ENCODE measurements around the gene PA2G4.
A peak's percentile ranks its signal among the peaks of the same experiment; 100 is the strongest.
"Not testable (repeated sequence)": the region's sequence is repeated elsewhere in the genome, so short reads cannot be mapped to it uniquely, and the experiment has no call there.

Gene PA2G4

DNA sequence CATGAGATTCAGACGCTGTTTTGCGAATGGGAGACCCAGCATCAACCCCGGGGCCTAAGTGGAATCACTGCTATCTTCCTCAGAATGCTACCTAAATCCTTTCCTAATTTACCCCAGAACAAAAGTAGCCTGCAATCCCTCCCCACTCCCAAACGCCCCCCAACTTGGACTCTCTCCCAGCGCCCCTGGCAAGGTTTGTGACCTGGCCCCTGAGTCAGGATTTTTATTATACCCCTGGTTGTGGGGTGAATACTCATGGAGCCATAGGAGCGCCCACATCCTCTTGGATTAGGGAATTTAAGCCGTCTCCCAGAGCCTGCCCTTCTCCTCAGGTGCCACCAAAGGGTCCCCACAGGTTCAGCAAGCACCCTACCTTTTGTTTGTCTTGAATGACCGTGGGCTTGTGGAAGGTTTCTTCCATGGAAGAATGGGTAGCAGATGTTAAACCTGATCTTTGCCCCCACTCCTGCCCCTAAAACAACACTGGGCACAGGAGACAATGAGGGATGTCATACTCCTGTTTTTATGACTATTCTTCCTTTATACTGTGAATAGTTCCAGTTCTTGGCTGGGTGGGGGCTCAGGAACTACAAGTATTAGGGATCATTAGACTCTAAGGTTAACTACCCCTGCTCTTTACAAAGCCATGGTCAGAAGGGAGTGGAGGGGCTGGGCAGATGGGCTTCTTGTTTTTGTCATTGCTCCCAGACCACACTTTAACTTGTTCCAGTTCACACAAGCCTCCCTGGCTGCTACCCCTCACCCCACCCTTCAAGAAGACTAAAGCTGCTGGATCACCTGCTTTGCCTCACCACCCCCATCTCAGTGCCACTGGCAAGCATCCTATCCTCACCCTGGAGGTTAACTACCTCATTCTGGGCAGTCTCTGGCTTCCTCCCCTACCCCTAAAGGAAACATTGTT is 48.7 kb downstream of the PA2G4 start:
- Mint-ChIP-seq H3K27ac (peak overlapping the region; percentile 99), H3K36me3 (no peaks in the 10 kb centered on the region), H3K4me1 (peaks cover 40% of the 10 kb centered on the region), H3K9me3 (no peaks in the 10 kb centered on the region), H3K27me3 (no peaks in the 10 kb centered on the region), H3K4me3 (peak overlapping the region; percentile 96)

DNA sequence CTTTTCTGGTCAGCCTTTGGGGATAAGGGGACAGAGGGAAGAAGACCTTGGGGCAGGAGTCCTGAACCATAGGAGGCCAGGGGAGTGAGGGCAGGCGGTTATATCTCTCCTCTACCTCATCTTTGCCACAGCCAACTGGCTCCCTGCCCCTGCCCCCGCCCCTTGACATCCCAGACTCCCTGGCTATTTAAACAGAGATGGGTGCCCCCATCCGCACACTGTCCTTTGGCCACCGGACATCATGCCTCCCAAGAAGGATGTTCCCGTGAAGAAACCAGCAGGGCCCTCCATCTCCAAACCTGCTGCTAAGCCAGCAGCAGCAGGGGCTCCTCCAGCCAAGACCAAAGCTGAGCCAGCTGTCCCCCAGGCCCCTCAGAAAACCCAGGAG is 49.3 kb downstream of the PA2G4 start:
- H3K9me3 Mint-ChIP-seq = no peaks in the 10 kb centered on the region
- H3K27me3 Mint-ChIP-seq = no peaks in the 10 kb centered on the region
- peak overlapping the region; percentile 17 for H3K27ac Mint-ChIP-seq
- H3K36me3 Mint-ChIP-seq = no peaks in the 10 kb centered on the region
- H3K4me1 Mint-ChIP-seq = peaks cover 40% of the 10 kb centered on the region
- H3K4me3 Mint-ChIP-seq = peak overlapping the region; percentile 33

DNA sequence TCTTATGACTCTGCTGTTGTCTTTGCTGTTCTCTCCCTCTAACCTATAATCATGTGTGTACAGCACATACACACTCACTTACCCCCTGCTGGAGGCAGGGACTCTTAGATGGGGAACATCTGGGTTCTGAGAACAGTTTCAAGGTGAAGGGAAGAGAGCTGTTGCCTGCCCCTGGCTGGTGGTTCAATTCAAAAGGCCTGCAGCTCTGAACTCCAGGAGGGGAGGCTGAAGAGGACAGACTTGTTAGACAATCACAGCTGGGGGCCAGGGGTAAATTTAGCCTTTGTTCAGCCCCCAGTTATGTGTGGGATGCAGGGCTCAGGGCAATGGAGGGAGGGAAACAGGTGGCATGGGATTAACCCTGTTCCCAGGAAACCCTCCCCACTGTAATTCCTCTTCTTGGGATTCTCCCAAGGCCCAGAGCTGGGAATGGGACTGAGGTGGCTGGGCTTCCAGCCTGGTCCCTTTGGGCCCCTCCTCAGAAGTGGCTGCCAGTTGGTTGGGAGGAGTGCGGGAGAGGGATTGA is 50.0 kb downstream of the PA2G4 start:
- no peak overlapping the region for H3K4me3 Mint-ChIP-seq
- H3K27me3 Mint-ChIP-seq = no peaks in the 10 kb centered on the region
- peaks cover 44% of the 10 kb centered on the region for H3K4me1 Mint-ChIP-seq
- no peak overlapping the region for H3K27ac Mint-ChIP-seq
- H3K36me3 Mint-ChIP-seq = peaks cover 5% of the 10 kb centered on the region
- H3K9me3 Mint-ChIP-seq = no peaks in the 10 kb centered on the region

DNA sequence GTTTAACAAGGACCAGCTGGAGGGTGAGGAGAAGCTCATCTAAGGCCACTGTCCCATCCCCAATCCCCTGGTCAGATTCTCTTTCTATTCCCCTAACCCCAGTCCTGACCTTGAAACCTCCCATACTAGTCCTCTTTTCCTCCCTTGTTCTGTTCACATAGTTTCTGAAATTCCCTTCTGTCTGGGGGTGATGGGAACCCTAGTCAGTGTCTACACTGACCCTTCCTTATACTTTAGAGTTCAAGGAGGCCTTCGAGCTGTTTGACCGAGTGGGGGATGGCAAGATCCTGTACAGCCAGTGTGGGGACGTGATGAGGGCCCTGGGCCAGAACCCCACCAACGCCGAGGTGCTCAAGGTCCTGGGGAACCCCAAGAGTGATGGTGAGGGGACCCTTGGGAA is 50.5 kb downstream of the PA2G4 start:
- peaks cover 49% of the 10 kb centered on the region for H3K4me1 Mint-ChIP-seq
- H3K27ac Mint-ChIP-seq = no peak overlapping the region

DNA sequence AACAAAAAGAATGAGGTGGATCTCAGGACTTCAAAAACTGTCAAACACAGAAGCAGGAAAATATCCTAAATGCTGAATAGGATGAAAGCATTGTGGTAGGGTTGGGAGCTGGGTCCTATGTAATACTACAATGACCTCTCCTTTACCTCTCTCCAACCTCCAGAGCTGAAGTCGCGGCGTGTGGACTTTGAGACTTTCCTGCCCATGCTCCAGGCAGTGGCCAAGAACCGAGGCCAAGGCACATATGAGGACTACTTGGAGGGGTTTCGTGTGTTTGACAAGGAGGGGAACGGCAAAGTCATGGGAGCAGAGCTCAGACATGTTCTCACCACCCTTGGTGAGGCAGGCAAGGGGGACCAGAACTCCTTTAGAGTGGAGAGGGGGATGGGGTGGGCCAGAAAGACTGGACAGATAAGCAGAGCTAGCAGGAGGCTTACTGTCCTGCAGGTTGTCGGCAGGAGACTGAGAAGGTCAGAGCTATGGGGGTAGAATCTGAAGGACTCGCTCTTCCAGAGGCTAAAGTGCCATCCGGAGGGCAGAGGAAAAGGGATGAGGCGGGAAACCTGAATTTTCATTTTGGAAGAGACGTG is 51.0 kb downstream of the PA2G4 start:
- Mint-ChIP-seq H3K27ac (peak overlapping the region; percentile 59), H3K36me3 (peaks cover 5% of the 10 kb centered on the region), H3K27me3 (no peaks in the 10 kb centered on the region), H3K4me3 (peak overlapping the region; percentile 15), H3K9me3 (no peaks in the 10 kb centered on the region), H3K4me1 (peaks cover 50% of the 10 kb centered on the region)

More for the DNA sequence above, 50.5 kb downstream of the PA2G4 start:
- Mint-ChIP-seq H3K9me3 (no peaks in the 10 kb centered on the region), H3K27me3 (no peaks in the 10 kb centered on the region), H3K36me3 (peaks cover 5% of the 10 kb centered on the region), H3K4me3 (no peak overlapping the region)

DNA sequence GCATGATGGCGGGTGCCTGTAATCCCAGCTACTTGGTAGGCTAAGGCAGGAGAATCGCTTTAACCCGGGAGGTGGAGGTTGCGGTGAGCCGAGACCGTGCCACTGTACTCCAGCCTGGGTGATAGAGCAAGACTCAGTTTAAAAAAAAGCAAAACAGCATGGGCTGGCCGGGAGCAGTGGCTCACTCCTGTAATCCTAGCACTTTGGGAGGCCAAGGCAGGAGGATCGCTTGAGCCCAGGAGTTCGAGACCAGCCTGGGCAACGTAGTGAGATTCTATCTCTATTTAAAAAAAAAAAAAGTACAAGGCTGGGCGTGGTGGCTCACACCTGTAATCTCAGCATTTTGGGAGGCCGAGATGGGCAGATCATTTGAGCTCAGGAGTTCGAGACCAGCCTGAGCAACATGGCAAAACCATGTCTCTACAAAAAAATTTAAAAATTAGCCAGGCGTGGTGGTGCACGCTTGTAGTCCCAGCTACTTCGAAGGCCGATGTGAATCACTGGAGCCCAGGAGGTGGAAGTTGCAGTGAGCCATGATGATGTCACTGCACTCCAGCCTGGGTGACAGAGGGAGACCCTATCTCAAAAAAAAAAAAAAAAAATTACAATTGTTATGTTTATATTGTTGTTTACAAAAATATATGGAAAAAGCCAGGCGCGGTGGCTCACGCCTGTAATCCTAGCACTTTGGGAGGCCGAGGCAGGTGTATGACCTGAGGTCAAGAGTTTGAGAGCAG is 52.3 kb downstream of the PA2G4 start:
- peak overlapping the region; percentile 91 for H3K4me3 Mint-ChIP-seq
- H3K27me3 Mint-ChIP-seq, H3K9me3 Mint-ChIP-seq, H3K36me3 Mint-ChIP-seq, H3K27ac Mint-ChIP-seq: not testable (repeated sequence)
- peaks cover 52% of the 10 kb centered on the region for H3K4me1 Mint-ChIP-seq

DNA sequence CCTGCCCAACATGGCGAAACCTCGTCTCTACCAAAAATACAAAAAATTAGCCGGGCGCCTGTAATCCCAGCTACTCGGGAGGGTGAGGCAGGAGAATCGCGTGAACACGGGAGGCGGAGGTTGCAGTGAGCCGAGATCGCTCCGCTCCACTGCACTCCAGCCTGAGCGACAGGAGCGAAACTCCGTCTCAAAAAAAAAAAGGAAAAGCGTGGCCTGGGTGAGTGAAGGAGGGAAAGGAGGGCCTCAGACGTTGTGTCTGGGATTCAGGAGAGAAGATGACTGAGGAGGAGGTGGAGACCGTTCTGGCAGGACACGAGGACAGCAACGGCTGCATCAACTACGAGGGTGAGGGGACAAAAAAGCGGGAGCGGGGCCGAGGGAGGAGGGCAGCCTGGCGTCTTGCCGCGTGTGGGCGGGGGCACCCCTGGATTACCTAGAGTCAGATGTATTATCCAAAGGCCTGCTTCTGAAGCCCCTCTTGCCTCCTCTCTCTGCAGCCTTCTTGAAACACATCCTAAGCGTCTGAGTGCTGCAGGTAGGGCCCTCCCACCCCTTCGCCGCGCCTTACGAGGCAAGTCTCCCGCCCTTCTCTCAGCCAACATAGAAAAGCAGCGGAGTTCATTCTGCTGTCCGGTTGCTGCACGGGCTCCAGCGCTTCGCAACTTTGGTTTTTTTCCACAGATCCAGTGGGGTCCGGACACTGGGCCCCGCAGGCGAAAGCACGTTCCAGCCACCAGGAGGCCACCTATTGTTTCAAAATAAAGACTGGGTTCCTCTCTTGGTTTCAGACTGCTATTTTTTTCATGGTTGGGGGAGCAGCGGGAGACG is 53.1 kb downstream of the PA2G4 start:
- Mint-ChIP-seq H3K9me3 (no peaks in the 10 kb centered on the region), H3K4me3 (peak overlapping the region; percentile 91), H3K4me1 (peaks cover 50% of the 10 kb centered on the region), H3K27ac (peak overlapping the region; percentile 96), H3K36me3 (peaks cover 10% of the 10 kb centered on the region), H3K27me3 (no peaks in the 10 kb centered on the region)

DNA sequence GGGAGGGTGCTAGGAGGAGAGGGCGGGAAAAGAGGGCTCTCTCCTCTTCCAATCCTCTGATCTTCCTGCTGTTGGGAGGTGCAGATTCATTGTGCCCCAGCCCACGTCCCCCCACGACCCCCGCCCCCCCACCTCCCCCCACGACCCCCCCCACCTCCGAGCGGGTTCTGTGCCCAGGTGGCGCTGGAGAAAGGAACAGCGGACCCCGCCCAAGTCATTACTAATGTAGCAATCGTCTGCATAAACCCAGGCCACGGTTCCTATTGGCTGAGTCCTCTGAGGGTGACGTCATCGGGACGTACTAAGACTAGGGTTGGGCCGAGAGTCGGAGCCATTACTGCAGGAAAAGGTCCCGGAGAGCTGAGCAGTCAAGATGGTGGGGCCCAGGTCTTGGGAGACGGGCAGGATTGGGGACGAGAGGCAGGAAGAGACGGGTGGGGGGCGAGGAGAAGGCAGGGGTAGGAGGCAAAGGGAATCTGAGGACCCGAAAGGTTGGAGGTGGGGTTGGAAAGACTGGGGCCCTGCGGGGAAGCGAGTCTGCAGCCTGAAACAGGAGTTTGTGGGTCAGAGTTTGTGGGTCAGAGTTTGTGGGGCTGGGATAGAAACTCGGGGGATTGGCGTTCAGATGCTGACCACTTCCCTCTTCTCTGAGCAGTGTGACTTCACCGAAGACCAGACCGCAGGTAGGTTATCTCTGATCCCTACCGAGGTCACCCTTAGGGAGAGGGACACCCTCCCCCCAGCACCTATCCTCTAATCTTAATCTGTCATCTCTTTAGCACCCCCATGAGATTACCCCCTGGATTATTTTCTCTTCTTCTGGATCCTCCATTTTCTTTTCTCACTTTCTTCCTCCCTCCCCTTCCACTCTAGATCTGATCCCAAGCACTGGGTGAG is 53.9 kb downstream of the PA2G4 start, which contains the start of gene MYL6:
Gene MYL6 (plus strand): TSS at position 331 of the 897 bp plus-strand sequence. CDS start 43 bp downstream, at position 374.
- H3K36me3 Mint-ChIP-seq = peaks cover 11% of the 10 kb centered on the region
- peak within 1 kb of the TSS; percentile 91 for H3K4me3 Mint-ChIP-seq
- peaks cover 46% of the 10 kb centered on the region for H3K4me1 Mint-ChIP-seq
- no peaks in the 10 kb centered on the region for H3K9me3 Mint-ChIP-seq
- peak within 1 kb of the TSS; percentile 96 for H3K27ac Mint-ChIP-seq
- no peaks in the 10 kb centered on the region for H3K27me3 Mint-ChIP-seq

DNA sequence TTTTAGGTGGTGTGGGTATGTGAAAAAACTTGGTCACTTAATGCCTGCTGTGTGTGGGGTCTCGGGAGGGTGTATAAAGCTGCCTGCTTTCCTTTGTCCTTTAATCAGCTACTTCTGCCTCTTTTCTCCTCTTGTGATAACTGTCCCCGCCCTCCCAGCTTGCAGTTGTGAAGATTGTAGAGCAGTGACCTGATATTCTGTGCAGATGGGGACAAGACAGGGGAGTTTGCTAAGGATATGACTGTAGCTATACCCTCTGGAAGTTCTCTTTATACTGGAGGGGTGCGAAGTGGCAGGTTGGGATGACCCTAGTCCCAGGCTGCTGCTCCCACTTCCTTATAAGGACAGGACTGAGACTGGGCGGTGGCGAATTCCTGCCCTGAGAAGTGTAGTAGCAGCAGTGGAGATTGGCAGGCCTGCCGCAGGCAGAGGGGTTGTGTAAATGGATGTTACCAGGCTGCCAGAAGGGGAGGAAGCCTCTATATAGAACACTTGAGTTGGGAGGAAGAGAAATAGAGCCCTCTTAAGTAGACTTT is 54.6 kb downstream of the PA2G4 start:
- Mint-ChIP-seq H3K9me3 (no peaks in the 10 kb centered on the region), H3K27me3 (no peaks in the 10 kb centered on the region), H3K36me3 (peaks cover 11% of the 10 kb centered on the region), H3K4me1 (peaks cover 44% of the 10 kb centered on the region), H3K27ac (peak overlapping the region; percentile 87), H3K4me3 (peak overlapping the region; percentile 91)

DNA sequence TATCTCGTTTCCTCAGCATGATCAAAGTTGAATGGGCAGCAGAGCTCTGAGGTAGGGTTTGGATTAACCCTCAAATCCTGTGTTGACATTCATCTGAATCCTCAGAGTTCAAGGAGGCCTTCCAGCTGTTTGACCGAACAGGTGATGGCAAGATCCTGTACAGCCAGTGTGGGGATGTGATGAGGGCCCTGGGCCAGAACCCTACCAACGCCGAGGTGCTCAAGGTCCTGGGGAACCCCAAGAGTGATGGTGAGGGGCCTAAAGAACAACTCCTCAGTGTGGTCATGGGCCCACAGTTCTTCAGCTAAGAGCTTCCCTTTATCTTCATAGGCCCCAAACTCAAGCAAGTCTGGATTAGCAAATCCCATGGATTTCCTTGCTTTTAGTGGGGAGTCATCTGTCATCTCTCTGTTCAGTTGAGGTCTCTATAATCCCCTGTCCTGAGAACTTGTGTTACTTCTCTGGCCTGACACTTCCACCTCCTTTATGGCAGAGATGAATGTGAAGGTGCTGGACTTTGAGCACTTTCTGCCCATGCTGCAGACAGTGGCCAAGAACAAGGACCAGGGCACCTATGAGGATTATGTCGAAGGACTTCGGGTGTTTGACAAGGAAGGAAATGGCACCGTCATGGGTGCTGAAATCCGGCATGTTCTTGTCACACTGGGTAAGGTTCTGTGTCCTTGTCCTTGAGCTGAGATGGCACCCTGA is 55.3 kb downstream of the PA2G4 start:
- H3K4me3 Mint-ChIP-seq = peak overlapping the region; percentile 91
- H3K27me3 Mint-ChIP-seq = no peaks in the 10 kb centered on the region
- H3K4me1 Mint-ChIP-seq = peaks cover 44% of the 10 kb centered on the region
- H3K36me3 Mint-ChIP-seq = peaks cover 11% of the 10 kb centered on the region
- peak overlapping the region; percentile 87 for H3K27ac Mint-ChIP-seq
- H3K9me3 Mint-ChIP-seq = no peaks in the 10 kb centered on the region

DNA sequence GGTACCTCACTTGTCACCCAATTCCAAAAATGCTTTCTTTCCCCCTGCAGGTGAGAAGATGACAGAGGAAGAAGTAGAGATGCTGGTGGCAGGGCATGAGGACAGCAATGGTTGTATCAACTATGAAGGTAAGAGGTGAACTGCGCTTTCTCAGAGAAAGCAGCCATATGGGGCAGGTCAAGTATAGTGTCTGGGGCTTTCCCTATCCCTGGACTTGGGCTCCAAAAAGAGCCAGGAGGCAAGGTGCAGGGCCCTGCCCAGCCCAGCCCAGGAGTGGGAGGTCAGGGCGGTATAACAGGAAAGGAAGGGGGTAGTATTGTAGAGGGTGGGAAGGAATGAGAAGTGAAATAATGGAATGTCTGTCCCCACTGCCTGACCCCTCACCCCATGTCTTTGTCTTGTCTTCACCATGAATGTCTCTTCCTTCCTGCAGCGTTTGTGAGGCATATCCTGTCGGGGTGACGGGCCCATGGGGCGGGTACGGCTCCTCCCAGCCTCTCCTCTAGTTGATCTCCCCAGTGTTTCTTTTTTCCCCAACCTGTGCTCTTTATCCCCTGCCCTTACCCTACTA is 55.9 kb downstream of the PA2G4 start:
- Mint-ChIP-seq H3K9me3 (no peaks in the 10 kb centered on the region), H3K4me1 (peaks cover 42% of the 10 kb centered on the region), H3K27me3 (no peaks in the 10 kb centered on the region), H3K36me3 (peaks cover 11% of the 10 kb centered on the region), H3K4me3 (peak overlapping the region; percentile 91), H3K27ac (peak overlapping the region; percentile 87)

DNA sequence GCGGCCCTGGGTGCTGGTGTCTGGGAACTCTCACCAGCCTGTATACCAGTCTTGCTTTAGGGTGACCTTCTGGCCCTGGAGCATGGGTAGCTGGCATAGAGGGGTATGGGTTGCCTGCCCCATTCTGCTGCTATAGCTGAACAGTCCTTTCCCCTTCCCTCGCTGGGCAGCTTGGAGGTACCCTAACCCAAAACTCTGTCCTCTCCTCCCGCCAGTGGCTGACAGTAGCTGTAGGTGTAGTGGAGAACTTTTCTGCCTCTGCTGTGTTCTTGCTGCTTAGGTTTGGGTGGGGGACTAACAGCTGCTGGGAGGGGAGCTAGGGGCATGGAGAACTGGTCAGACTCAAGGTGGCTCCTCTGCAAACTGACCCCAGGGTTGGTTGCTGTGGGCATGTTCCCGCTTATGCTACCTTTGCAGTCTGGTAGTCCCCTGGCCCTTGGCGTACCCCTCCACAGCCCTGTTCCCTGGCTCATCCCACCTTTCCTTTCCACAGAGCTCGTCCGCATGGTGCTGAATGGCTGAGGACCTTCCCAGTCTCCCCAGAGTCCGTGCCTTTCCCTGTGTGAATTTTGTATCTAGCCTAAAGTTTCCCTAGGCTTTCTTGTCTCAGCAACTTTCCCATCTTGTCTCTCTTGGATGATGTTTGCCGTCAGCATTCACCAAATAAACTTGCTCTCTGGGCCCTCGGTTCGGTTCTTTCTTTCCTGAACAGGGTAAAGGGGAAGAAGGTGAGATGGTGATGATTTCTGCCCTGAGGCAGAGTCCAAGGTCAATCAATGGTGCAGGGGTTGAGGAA is 56.7 kb downstream of the PA2G4 start:
- peak overlapping the region; percentile 91 for H3K4me3 Mint-ChIP-seq
- H3K27me3 Mint-ChIP-seq = no peaks in the 10 kb centered on the region
- no peaks in the 10 kb centered on the region for H3K9me3 Mint-ChIP-seq
- peak overlapping the region; percentile 87 for H3K27ac Mint-ChIP-seq
- H3K4me1 Mint-ChIP-seq = peaks cover 38% of the 10 kb centered on the region
- H3K36me3 Mint-ChIP-seq = peaks cover 14% of the 10 kb centered on the region
